H1 (cell line): Measurements from ENCODE around the gene ZBED1. TPM values are rescaled to one million over a fixed set of nuclear protein-coding genes. Genes with fewer than 3 reads are reported as not detected.

Experiments used
- CTCF ChIA-PET: fragments of 300-600 bp; sonication (Branson Sonifier 250); formaldehyde crosslinking; loops from one replicate; lab custom pipeline; 2021; ENCODE audit not compliant: partially characterized antibody; lab: Charles Lee
- POLR2A ChIA-PET: fragments of 300-600 bp; sonication (Branson Sonifier 250); formaldehyde crosslinking; loops from one replicate; lab custom pipeline; 2021; ENCODE audit warnings: inconsistent platforms; ENCODE audit not compliant: partially characterized antibody; lab: Charles Lee
- DNase-seq, 2 experiments: peaks; one replicate each; pipeline versions ENCODE4 v3.0.0 to v3.0.0-alpha.2; 2010 to 2022; ENCODE audit warnings: low spot score in 2 of 2, low read depth in 1 of 2, mixed read lengths in 1 of 2
- FAIRE-seq: peaks from 2 replicates; lab custom pipeline; 2011; peaks lifted over from hg19 to GRCh38; lab: Jason Lieb, UNC
- H2AFZ ChIP-seq: 2 replicates; pipeline ENCODE4 v1.8.1; 2012; ENCODE audit warnings: low read length, inconsistent platforms
- H2AK5ac ChIP-seq: 2 replicates; pipeline ENCODE4 v1.6.1; 2013; ENCODE audit warnings: low read depth, low read length
- H2BK120ac ChIP-seq: replicated peaks from 2 replicates; pipeline ENCODE3; 2013; ENCODE audit warnings: low read depth, low read length, inconsistent platforms
- H2BK12ac ChIP-seq: 2 replicates; pipeline ENCODE4 v1.6.1; 2013; ENCODE audit warnings: low read depth, low read length
- H2BK15ac ChIP-seq: 2 replicates; pipeline ENCODE4 v1.6.1; 2013; ENCODE audit warnings: low read length
- H2BK20ac ChIP-seq: 2 replicates; pipeline ENCODE4 v1.6.1; 2013; ENCODE audit warnings: low read length
- H2BK5ac ChIP-seq: 2 replicates; pipeline ENCODE4 v1.6.1; 2013; ENCODE audit warnings: low read depth, low read length
- H3K14ac ChIP-seq: 2 replicates; pipeline ENCODE4 v1.6.1; 2013; ENCODE audit warnings: inconsistent platforms; ENCODE audit not compliant: insufficient read length
- H3K18ac ChIP-seq: 2 replicates; pipeline ENCODE4 v1.6.1; 2013; ENCODE audit warnings: low read length; ENCODE audit errors: extremely low read depth
- H3K23ac ChIP-seq: 2 replicates; pipeline ENCODE4 v1.6.1; 2013; ENCODE audit warnings: inconsistent platforms; ENCODE audit not compliant: insufficient read length
- H3K23me2 ChIP-seq: 2 replicates; pipeline ENCODE4 v1.6.1; 2013; ENCODE audit warnings: low read depth, low read length
- H3K27ac ChIP-seq: 2 replicates; pipeline ENCODE4 v1.6.1; 2011; ENCODE audit warnings: low read depth, low read length, inconsistent platforms
- H3K27me3 ChIP-seq, 4 experiments: replicated peaks in 1 of 4; 1 replicate in 1 of 4; 2 replicates in 3 of 4; pipeline versions ENCODE4 v1.6.1 to v1.8.1; 2011 to 2013; ENCODE audit warnings: low read length in 3 of 4, mild to moderate bottlenecking in 3 of 4, inconsistent platforms in 2 of 4, mixed read lengths in 2 of 4, moderate library complexity in 1 of 4; ENCODE audit not compliant: control insufficient read depth in 3 of 4, insufficient read depth in 3 of 4; ENCODE audit errors: extremely low read depth in 1 of 4
- H3K36me3 ChIP-seq, 4 experiments: 2 replicates each; pipeline versions ENCODE4 v1.6.1 to v1.8.1; 2011 to 2013; ENCODE audit warnings: mild to moderate bottlenecking in 4 of 4, low read length in 3 of 4, moderate library complexity in 2 of 4, control low read depth in 1 of 4, inconsistent platforms in 1 of 4; ENCODE audit not compliant: insufficient read depth in 4 of 4, control insufficient read depth in 2 of 4
- H3K4ac ChIP-seq: replicated peaks from 2 replicates; pipeline ENCODE3; 2013; ENCODE audit warnings: low read length, low read depth, mixed read lengths, inconsistent platforms; ENCODE audit not compliant: insufficient read length
- H3K4me1 ChIP-seq, 4 experiments: replicated peaks in 1 of 4; 1 replicate in 1 of 4; 2 replicates in 3 of 4; pipeline versions ENCODE4 v1.6.1 to v1.8.1; 2011 to 2013; ENCODE audit warnings: low read length in 3 of 4, inconsistent platforms in 2 of 4, mixed read lengths in 1 of 4; ENCODE audit not compliant: insufficient read depth in 4 of 4, control insufficient read depth in 3 of 4
- H3K4me2 ChIP-seq, 2 experiments: 2 replicates each; pipeline versions ENCODE4 v1.6.1 to v1.8.1; 2011 to 2013; ENCODE audit warnings: low read depth in 2 of 2, low read length in 2 of 2, control low read depth in 1 of 2, inconsistent platforms in 1 of 2, mild to moderate bottlenecking in 1 of 2; ENCODE audit not compliant: insufficient read depth in 1 of 2
- H3K4me3 ChIP-seq, 4 experiments: fragments of 200-600, 300-600 bp in 1 of 4; sonication (generic), shearing (Covaris generic), sonication (Bioruptor Twin) in 1 of 4; 2 replicates each; pipeline versions ENCODE4 v1.5.1 to v1.8.1; 2011 to 2016; ENCODE audit warnings: low read length in 4 of 4, low read depth in 3 of 4, control low read depth in 2 of 4, inconsistent platforms in 2 of 4, mild to moderate bottlenecking in 2 of 4, mixed read lengths in 1 of 4, moderate library complexity in 1 of 4; ENCODE audit not compliant: insufficient read depth in 2 of 4; ENCODE audit errors: extremely low read depth in 1 of 4
- H3K56ac ChIP-seq: replicated peaks from 2 replicates; pipeline ENCODE3; 2013; ENCODE audit warnings: low read depth, mild to moderate bottlenecking, mixed read lengths, low read length, inconsistent platforms; ENCODE audit not compliant: insufficient read length
- H3K79me1 ChIP-seq: 2 replicates; pipeline ENCODE4 v1.6.1; 2013; ENCODE audit warnings: low read depth, low read length, control low read depth
- H3K79me2 ChIP-seq, 2 experiments: 2 replicates each; pipeline versions ENCODE4 v1.6.1 to v1.8.1; 2012 to 2013; ENCODE audit warnings: low read length in 2 of 2, mild to moderate bottlenecking in 2 of 2, inconsistent platforms in 1 of 2; ENCODE audit not compliant: insufficient read depth in 2 of 2, control insufficient read depth in 1 of 2
- H3K9ac ChIP-seq, 4 experiments: replicated peaks in 1 of 4; 1 replicate in 1 of 4; 2 replicates in 3 of 4; pipeline versions ENCODE4 v1.6.1 to v1.8.1; 2011 to 2013; ENCODE audit warnings: low read depth in 3 of 4, low read length in 3 of 4, control low read depth in 2 of 4, mild to moderate bottlenecking in 2 of 4, moderate library complexity in 2 of 4, inconsistent platforms in 1 of 4; ENCODE audit errors: extremely low read depth in 1 of 4
- H3K9me3 ChIP-seq, 2 experiments: 2 replicates each; pipeline versions ENCODE4 v1.6.1 to v1.8.1; 2012 to 2013; ENCODE audit warnings: mild to moderate bottlenecking in 2 of 2, moderate library complexity in 2 of 2, control low read depth in 1 of 2, inconsistent platforms in 1 of 2, low read depth in 1 of 2, low read length in 1 of 2, mixed read lengths in 1 of 2; ENCODE audit not compliant: insufficient read depth in 2 of 2
- H4K20me1 ChIP-seq, 2 experiments: replicated peaks in 1 of 2; 2 replicates each; pipeline versions ENCODE3 to v1.8.1; 2011 to 2013; ENCODE audit warnings: inconsistent platforms in 2 of 2, low read length in 2 of 2, mild to moderate bottlenecking in 1 of 2; ENCODE audit not compliant: insufficient read depth in 2 of 2, control insufficient read depth in 1 of 2
- H4K5ac ChIP-seq: 2 replicates; pipeline ENCODE4 v1.6.1; 2013; ENCODE audit warnings: low read length, low read depth, mixed read lengths, inconsistent platforms; ENCODE audit not compliant: insufficient read length
- H4K8ac ChIP-seq: 2 replicates; pipeline ENCODE4 v1.8.0; 2013; ENCODE audit warnings: mild to moderate bottlenecking, moderate library complexity, low read length, inconsistent platforms; ENCODE audit not compliant: insufficient read depth; ENCODE audit errors: extremely low read depth
- H4K91ac ChIP-seq: replicated peaks from 2 replicates; pipeline ENCODE3; 2013; ENCODE audit warnings: low read length, mixed read lengths, inconsistent platforms; ENCODE audit not compliant: insufficient read length
- RAD21 ChIP-seq, 2 experiments: IDR thresholded peaks in 1 of 2; conservative IDR thresholded peaks in 1 of 2; 2 replicates each; pipeline ENCODE4 v1.6.1; 2011; ENCODE audit warnings: low read depth in 2 of 2, low read length in 2 of 2, improper control_type of control experiment in 1 of 2, inconsistent platforms in 1 of 2, mild to moderate bottlenecking in 1 of 2, moderate library complexity in 1 of 2
- YY1 ChIP-seq: IDR thresholded peaks from 2 replicates; pipeline ENCODE4 v1.6.1; 2011; ENCODE audit warnings: low read depth, mild to moderate bottlenecking, low read length
- WGBS, 2 experiments: shearing (Covaris generic) in 1 of 2; methylation state at CpG; one replicate each; pipeline versions ENCODE4 v1.1.6 to v1.1.7; 2013 to 2015; ENCODE audit warnings: low lambda C conversion rate in 2 of 2, mixed read lengths in 2 of 2, inconsistent platforms in 1 of 2, low coverage in 1 of 2, missing lambda C conversion rate in 1 of 2; ENCODE audit not compliant: insufficient replicate concordance in 2 of 2, insufficient coverage in 1 of 2, insufficient read length in 1 of 2; ENCODE audit errors: extremely low coverage in 1 of 2, missing lambda C conversion rate in 1 of 2; 5-methylcytosine and 5-hydroxymethylcytosine counted together
- polyA plus RNA-seq, 7 experiments: library from polyadenylated mRNA; depleted of rRNA in 3 of 7; stranded (reverse) in 5 of 7; unstranded in 2 of 7; fragments of >200 nt in 5 of 7; fragments of 200-250 nt in 2 of 7; gene quantifications; 1 replicate in 5 of 7; 2 replicates in 1 of 7; 4 replicates in 1 of 7; pipeline versions ENCODE4 v1.2.1 to v1.2.3, GENCODE V29; 2011 to 2013; ENCODE audit warnings: missing spikeins in 2 of 7, mixed read lengths in 2 of 7
- total RNA-seq: library from RNA; stranded (reverse); fragmentation: NEBNext Ultra II Directional; extraction: Animal tissue kit (Norgen Biotek cat#: 25700); gene quantifications from 2 replicates; pipeline ENCODE4 v1.2.1, GENCODE V29; 2021

ZBED1 gene
- total and polyA plus RNA-seq, 2 of the 8 experiments (the other 6 are each of a cell fraction or from before 2014, with no cell fraction given): 28.5 to 45.8 TPM

GRCh38 chrX:2549876-2550275, 49.1 kb upstream of the ZBED1 start:
- peak overlapping the region; percentile 86 for H3K18ac ChIP-seq
- H4K5ac ChIP-seq: peak overlapping the region; percentile 53
- POLR2A ChIA-PET: no interaction called here
- no peaks in the 10 kb centered on the region for H3K23me2 ChIP-seq
- H3K23ac ChIP-seq: no peak overlapping the region
- H3K36me3 ChIP-seq: 0 out of 8 replicates have a peak, but pooled peaks cover 0 to 4% (median 0%) of the 10 kb centered on the region in 4 experiments
- H3K4ac ChIP-seq: no peak overlapping the region
- CTCF ChIA-PET: no interaction called here
- no peak overlapping the region for H2AK5ac ChIP-seq
- H4K20me1 ChIP-seq: no peaks in the 10 kb centered on the region
- H2BK120ac ChIP-seq: peak overlapping the region; percentile 55
- peaks cover 10 to 16% of the 10 kb centered on the region in 2 experiments for H3K9me3 ChIP-seq
- peak overlapping the region in 1 of 2 experiments; percentile 48; a peak in 2 of 4 replicates for H3K4me2 ChIP-seq
- DNase-seq (no peak), FAIRE-seq (peak; percentile 60)
- peak overlapping the region; percentile 94 for H2BK12ac ChIP-seq
- H3K27ac ChIP-seq: peak overlapping the region; percentile 71
- H2BK15ac ChIP-seq: no peak overlapping the region
- peak overlapping the region; percentile 68 for H2BK20ac ChIP-seq
- H3K56ac ChIP-seq: no peak overlapping the region
- no peak overlapping the region for H3K9ac ChIP-seq
- TF ChIP-seq RAD21 (IDR thresholded peaks at IDR 0.05 in 1 of 2, conservative IDR thresholded peaks at IDR 0.05 in 1 of 2; ENCODE audit: low read depth in 2 of 2, low read length in 2 of 2) (no peak), YY1 (0 out of 2 replicates have a peak, but pooled peaks have one; percentile 29)
- no peak overlapping the region for H3K4me3 ChIP-seq
- H4K91ac ChIP-seq: peak overlapping the region; percentile 45
- no peak overlapping the region for H2AFZ ChIP-seq
- H3K27me3 ChIP-seq: no peaks in the 10 kb centered on the region
- no peak overlapping the region for H4K8ac ChIP-seq
- 67% methylated on average over 7 of the region's 7 CpGs; no CpG with 5 or more reads in 1 of the 2 experiments for WGBS, 2 experiments
- no peak overlapping the region for H3K14ac ChIP-seq
- no peaks in the 10 kb centered on the region for H3K79me2 ChIP-seq
- H2BK5ac ChIP-seq: peak overlapping the region; percentile 71; the same call in 1 of the 2 replicates
- no peaks in the 10 kb centered on the region for H3K79me1 ChIP-seq
- peaks cover 5 to 21% (median 14%) of the 10 kb centered on the region in 4 experiments; a peak in 6 of 7 replicates for H3K4me1 ChIP-seq
